IMR-90 (cell line): ENCODE measurements around the gene ING3. TPM values are rescaled to one million over a fixed set of nuclear protein-coding genes. Genes with fewer than 3 reads are reported as not detected.

Source experiments
- ATAC-seq: fragments of 200-7000 bp; cut with Tn5 transposase; 2 replicates; pipeline ENCODE4 v1.9.1; 2020; ENCODE audit warnings: low read depth, mild to moderate bottlenecking, moderate library complexity
- BruUV-seq: library from RNA; stranded (reverse); fragments of 400-500 nt; replicated peaks from 2 replicates; lab custom pipeline; 2021; lab: Mats Ljungman, UMichigan
- CTCF ChIA-PET: fragments of 300-600 bp; formaldehyde crosslinking; extraction: SDS; loops from one replicate; lab custom pipeline; 2021; ENCODE audit warnings: antibody characterized with exemption; lab: Yijun Ruan, JAX
- POLR2A ChIA-PET: fragments of 300-600 bp; sonication (Branson Sonifier 250); formaldehyde crosslinking; loops from one replicate; lab custom pipeline; 2022; ENCODE audit warnings: antibody characterized with exemption; ENCODE audit not compliant: unreplicated experiment; lab: Charles Lee
- DNase-seq: peaks from one replicate; pipeline ENCODE4 v3.0.0; 2013
- H2AFZ ChIP-seq: replicated peaks from 2 replicates; pipeline ENCODE3; 2013; ENCODE audit warnings: low read length, mild to moderate bottlenecking; ENCODE audit not compliant: poor library complexity
- H2AK5ac ChIP-seq: 2 replicates; pipeline ENCODE4 v1.6.1; 2013; ENCODE audit warnings: low read depth, low read length, inconsistent platforms
- H2AK9ac ChIP-seq: replicated peaks from 2 replicates; pipeline ENCODE3; 2013; ENCODE audit warnings: mild to moderate bottlenecking, low read depth, low read length, moderate library complexity; ENCODE audit not compliant: poor library complexity
- H2BK120ac ChIP-seq: 2 replicates; pipeline ENCODE4 v1.6.1; 2013; ENCODE audit warnings: low read depth, low read length, inconsistent platforms
- H2BK15ac ChIP-seq: 3 replicates; pipeline ENCODE4 v1.6.1; 2013; ENCODE audit warnings: low read depth, low read length, inconsistent platforms
- H2BK20ac ChIP-seq: 2 replicates; pipeline ENCODE4 v1.6.1; 2013; ENCODE audit warnings: low read depth, mild to moderate bottlenecking, inconsistent platforms, low read length, moderate library complexity
- H2BK5ac ChIP-seq: 2 replicates; pipeline ENCODE4 v1.6.1; 2013; ENCODE audit warnings: mild to moderate bottlenecking, low read depth, low read length, inconsistent platforms; ENCODE audit not compliant: poor library complexity, severe bottlenecking
- H3K14ac ChIP-seq: replicated peaks from 2 replicates; pipeline ENCODE4 v1.6.1; 2013; ENCODE audit warnings: low read depth, low read length, inconsistent platforms
- H3K18ac ChIP-seq: 2 replicates; pipeline ENCODE4 v1.6.1; 2013; ENCODE audit warnings: low read depth, low read length, control low read depth
- H3K23ac ChIP-seq: 2 replicates; pipeline ENCODE4 v1.6.1; 2013; ENCODE audit warnings: low read depth, low read length, inconsistent platforms
- H3K27ac ChIP-seq: 2 replicates; pipeline ENCODE4 v1.5.1; 2013; ENCODE audit warnings: mild to moderate bottlenecking, control low read depth, low read length; ENCODE audit not compliant: insufficient read depth
- H3K27me3 ChIP-seq: 2 replicates; pipeline ENCODE4 v1.6.1; 2013; ENCODE audit warnings: low read length; ENCODE audit not compliant: control insufficient read depth, insufficient read depth
- H3K36me3 ChIP-seq: 2 replicates; pipeline ENCODE4 v1.6.1; 2013; ENCODE audit warnings: low read length, mixed read lengths; ENCODE audit not compliant: control insufficient read depth, insufficient read depth
- H3K4ac ChIP-seq: 2 replicates; pipeline ENCODE4 v1.6.1; 2013; ENCODE audit warnings: low read depth, low read length, inconsistent platforms
- H3K4me1 ChIP-seq: 2 replicates; pipeline ENCODE4 v1.6.1; 2013; ENCODE audit warnings: low read length, mixed read lengths; ENCODE audit not compliant: control insufficient read depth, insufficient read depth
- H3K4me2 ChIP-seq: 2 replicates; pipeline ENCODE4 v1.6.1; 2013; ENCODE audit warnings: low read depth, mild to moderate bottlenecking, control low read depth, low read length, moderate library complexity
- H3K4me3 ChIP-seq: 2 replicates; pipeline ENCODE4 v1.5.1; 2013; ENCODE audit warnings: low read depth, mild to moderate bottlenecking, control low read depth, low read length, moderate library complexity; ENCODE audit not compliant: insufficient read depth
- H3K56ac ChIP-seq: 2 replicates; pipeline ENCODE4 v1.6.1; 2013; ENCODE audit warnings: low read length, inconsistent platforms; ENCODE audit not compliant: insufficient read depth; ENCODE audit errors: extremely low read depth
- H3K79me1 ChIP-seq, 2 experiments: 2 replicates each; pipeline ENCODE4 v1.6.1; 2013; ENCODE audit warnings: low read length in 2 of 2, inconsistent platforms in 1 of 2, low read depth in 1 of 2
- H3K9ac ChIP-seq: 2 replicates; pipeline ENCODE4 v1.6.1; 2013; ENCODE audit warnings: low read depth, low read length, control low read depth
- H3K9me1 ChIP-seq: 2 replicates; pipeline ENCODE4 v1.6.1; 2013; ENCODE audit warnings: low read length, inconsistent platforms; ENCODE audit not compliant: insufficient read depth
- H3K9me3 ChIP-seq: 2 replicates; pipeline ENCODE4 v1.6.1; 2013; ENCODE audit warnings: low read length; ENCODE audit not compliant: control insufficient read depth, insufficient read depth
- H4K20me1 ChIP-seq: 2 replicates; pipeline ENCODE4 v1.6.1; 2013; ENCODE audit warnings: low read length, inconsistent platforms; ENCODE audit not compliant: insufficient read depth
- H4K5ac ChIP-seq: 2 replicates; pipeline ENCODE4 v1.6.1; 2013; ENCODE audit warnings: mild to moderate bottlenecking, low read depth, low read length, control low read depth
- H4K8ac ChIP-seq, 2 experiments: 2 replicates each; pipeline ENCODE4 v1.6.1; 2013; ENCODE audit warnings: low read depth in 2 of 2, low read length in 2 of 2, control low read depth in 1 of 2, inconsistent platforms in 1 of 2
- H4K91ac ChIP-seq: 2 replicates; pipeline ENCODE4 v1.6.1; 2013; ENCODE audit warnings: low read depth, low read length, inconsistent platforms; ENCODE audit not compliant: insufficient read depth
- BHLHE40 ChIP-seq: fragments of 150-350 bp; IDR thresholded peaks from 2 replicates; pipeline ENCODE4 v1.6.1; 2016; ENCODE audit warnings: mild to moderate bottlenecking, low read depth, low read length
- CEBPB ChIP-seq: IDR thresholded peaks from 2 replicates; pipeline ENCODE4 v1.6.1; 2012; ENCODE audit warnings: low read depth, low read length, improper control_type of control experiment
- CHD1 ChIP-seq: IDR thresholded peaks from 2 replicates; pipeline ENCODE4 v1.6.1; 2012; ENCODE audit warnings: low read depth, low read length, improper control_type of control experiment
- CTCF ChIP-seq: conservative IDR thresholded peaks from 2 replicates; pipeline ENCODE4 v1.5.1; 2012; ENCODE audit warnings: mild to moderate bottlenecking, low read depth, low read length, improper control_type of control experiment
- ELK1 ChIP-seq: fragments of 150-350 bp; IDR thresholded peaks from 2 replicates; pipeline ENCODE4 v1.6.1; 2016; ENCODE audit warnings: low read depth, mild to moderate bottlenecking, low read length, moderate library complexity, borderline replicate concordance
- FOS ChIP-seq: fragments of 150-350 bp; IDR thresholded peaks from 2 replicates; pipeline ENCODE4 v1.6.1; 2016; ENCODE audit warnings: low read depth, low read length
- MAFK ChIP-seq: IDR thresholded peaks from 2 replicates; pipeline ENCODE4 v1.6.1; 2012; ENCODE audit warnings: low read depth, low read length, improper control_type of control experiment
- MAZ ChIP-seq: IDR thresholded peaks from 2 replicates; pipeline ENCODE4 v1.6.1; 2012; ENCODE audit warnings: low read depth, mild to moderate bottlenecking, low read length, improper control_type of control experiment, moderate library complexity, borderline replicate concordance
- MXI1 ChIP-seq: IDR thresholded peaks from 2 replicates; pipeline ENCODE4 v1.6.1; 2012; ENCODE audit warnings: low read depth, mild to moderate bottlenecking, low read length, moderate library complexity, borderline replicate concordance
- NFE2L2 ChIP-seq: fragments of 150-350 bp; IDR thresholded peaks from 2 replicates; pipeline ENCODE4 v1.6.1; 2016; ENCODE audit warnings: low read depth, mild to moderate bottlenecking, low read length
- POLR2A ChIP-seq: IDR thresholded peaks from 2 replicates; pipeline ENCODE4 v1.6.1; 2012; ENCODE audit warnings: mild to moderate bottlenecking, low read depth, low read length
- RAD21 ChIP-seq: IDR thresholded peaks from 2 replicates; pipeline ENCODE4 v1.6.1; 2012; ENCODE audit warnings: low read length, improper control_type of control experiment
- RCOR1 ChIP-seq: IDR thresholded peaks from 2 replicates; pipeline ENCODE4 v1.6.1; 2012; ENCODE audit warnings: mild to moderate bottlenecking, low read length, improper control_type of control experiment; ENCODE audit not compliant: insufficient replicate concordance
- RFX5 ChIP-seq: IDR thresholded peaks from 2 replicates; pipeline ENCODE4 v1.8.0; 2012; ENCODE audit warnings: low read depth, mild to moderate bottlenecking, low read length, moderate library complexity
- SMC3 ChIP-seq: fragments of 150-350 bp; IDR thresholded peaks from 2 replicates; pipeline ENCODE4 v1.6.1; 2016; ENCODE audit warnings: low read depth, mild to moderate bottlenecking, antibody characterized with exemption, low read length, moderate library complexity
- USF2 ChIP-seq: fragments of 150-350 bp; IDR thresholded peaks from 2 replicates; pipeline ENCODE4 v1.6.1; 2017; ENCODE audit warnings: mild to moderate bottlenecking, antibody characterized with exemption, low read length, low read depth
- dilution Hi-C: fragments of 300-500 bp; cut with HindIII; formaldehyde crosslinking; loops from one replicate; pipeline ENCODE4 v1.14.3; 2018; ENCODE audit warnings: low sequenced_read_pairs; ENCODE audit not compliant: unreplicated experiment
- in situ Hi-C: fragments of 300-500 bp; cut with MboI; formaldehyde crosslinking; loops from 3 replicates; pipeline ENCODE4 v1.14.3; 2019; ENCODE audit warnings: low sequenced_read_pairs, inconsistent platforms, mixed read lengths
- intact Hi-C: fragments of 100-400 bp; cut with micrococcal nuclease; formaldehyde crosslinking; loops from 2 replicates; pipeline ENCODE4 v1.10.0; 2022
- polyA plus RNA-seq, 3 experiments: library from polyadenylated mRNA; depleted of rRNA; stranded (reverse); fragments of >200 nt; gene quantifications; 2 replicates each; pipeline ENCODE4 v1.2.3, GENCODE V29; 2012; ENCODE audit warnings: low replicate concordance in 1 of 3
- total RNA-seq: library from RNA; depleted of rRNA; stranded (reverse); fragments of >200 nt; gene quantifications from 2 replicates; pipeline ENCODE4 v1.2.3, GENCODE V29; 2012

The ING3 gene
- total and polyA plus RNA-seq, 2 of the 4 experiments (the other 2 are of a cell fraction), result 7.2 to 11.3 TPM

- ChIA-PET CTCF (interaction anchor here (0.7 kb wide), 1 partner anchor 24 kb away, joined by 3 read pairs; no protein-coding TSS in a partner anchor), POLR2A (no interaction called here)
- H3K27ac ChIP-seq, result no peak overlapping the region
- no peak overlapping the region for H3K4me2 ChIP-seq
- no peak overlapping the region for H3K4me3 ChIP-seq
- no peak overlapping the region for H3K18ac ChIP-seq
- H3K4me1 ChIP-seq, result no peaks in the 10 kb centered on the region
- no peak overlapping the region for H2BK5ac ChIP-seq
- no peak overlapping the region for H4K91ac ChIP-seq
- H4K8ac ChIP-seq, result no peak overlapping the region
- intact Hi-C loops, result no loop called here
- no peaks in the 10 kb centered on the region for H4K20me1 ChIP-seq
- TF ChIP-seq BHLHE40, result no peak
- no peak for TF ChIP-seq SMC3
- TF ChIP-seq MAZ, result no peak
- no peak for TF ChIP-seq USF2
- no peak for TF ChIP-seq CHD1
- no peak for TF ChIP-seq RFX5
- TF ChIP-seq RCOR1, result no peak
- TF ChIP-seq RAD21, result no peak
- TF ChIP-seq MAFK, result no peak
- no peak for TF ChIP-seq ELK1
- TF ChIP-seq POLR2A, result no peak
- TF ChIP-seq CEBPB, result no peak
- no peak for TF ChIP-seq CTCF
- TF ChIP-seq MXI1, result no peak
- no peak for TF ChIP-seq FOS
- TF ChIP-seq NFE2L2, result no peak
- no peak overlapping the region for H2AK5ac ChIP-seq
- no peaks in the 10 kb centered on the region for H3K27me3 ChIP-seq
- no peak overlapping the region for H2AFZ ChIP-seq
- no peaks in the 10 kb centered on the region for H3K9me3 ChIP-seq
- H3K56ac ChIP-seq, result no peak overlapping the region
- dilution Hi-C loops, result no loop called here
- BruUV-seq, result no TSS peak
- no peak overlapping the region for H3K4ac ChIP-seq
- H4K5ac ChIP-seq, result no peak overlapping the region
- H3K9ac ChIP-seq, result no peak overlapping the region
- H2BK15ac ChIP-seq, result no peak overlapping the region
- no peak overlapping the region for H2BK20ac ChIP-seq
- no peak overlapping the region for H2AK9ac ChIP-seq
- DNase-seq (no peak), ATAC-seq (no peak)
- peaks cover under 1 to 3% of the 10 kb centered on the region in 2 experiments for H3K79me1 ChIP-seq
- in situ Hi-C loops, result no loop called here
- peaks cover 23% of the 10 kb centered on the region for H3K36me3 ChIP-seq
- no peak overlapping the region for H2BK120ac ChIP-seq
- H3K14ac ChIP-seq, result no peak overlapping the region
- H3K23ac ChIP-seq, result no peak overlapping the region
- H3K9me1 ChIP-seq, result peaks cover 7% of the 10 kb centered on the region
Observed at GRCh38 chr7:120966961-120967360, 16.4 kb downstream of the ING3 start.
